ENCODE results near the gene GABRR2.

GRCh38 chr6:89361171-89361570, 46.1 kb upstream of the GABRR2 start:
- TF ChIP-seq, protein P1, sequence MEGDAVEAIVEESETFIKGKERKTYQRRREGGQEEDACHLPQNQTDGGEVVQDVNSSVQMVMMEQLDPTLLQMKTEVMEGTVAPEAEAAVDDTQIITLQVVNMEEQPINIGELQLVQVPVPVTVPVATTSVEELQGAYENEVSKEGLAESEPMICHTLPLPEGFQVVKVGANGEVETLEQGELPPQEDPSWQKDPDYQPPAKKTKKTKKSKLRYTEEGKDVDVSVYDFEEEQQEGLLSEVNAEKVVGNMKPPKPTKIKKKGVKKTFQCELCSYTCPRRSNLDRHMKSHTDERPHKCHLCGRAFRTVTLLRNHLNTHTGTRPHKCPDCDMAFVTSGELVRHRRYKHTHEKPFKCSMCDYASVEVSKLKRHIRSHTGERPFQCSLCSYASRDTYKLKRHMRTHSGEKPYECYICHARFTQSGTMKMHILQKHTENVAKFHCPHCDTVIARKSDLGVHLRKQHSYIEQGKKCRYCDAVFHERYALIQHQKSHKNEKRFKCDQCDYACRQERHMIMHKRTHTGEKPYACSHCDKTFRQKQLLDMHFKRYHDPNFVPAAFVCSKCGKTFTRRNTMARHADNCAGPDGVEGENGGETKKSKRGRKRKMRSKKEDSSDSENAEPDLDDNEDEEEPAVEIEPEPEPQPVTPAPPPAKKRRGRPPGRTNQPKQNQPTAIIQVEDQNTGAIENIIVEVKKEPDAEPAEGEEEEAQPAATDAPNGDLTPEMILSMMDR (IDR thresholded peaks at IDR 0.05; ENCODE audit: low read length): no peak
- no peak for TF ChIP-seq EZH2 (IDR thresholded peaks at IDR 0.05; ENCODE audit: borderline replicate concordance, low read length)

Measured in OCI-LY1 (cell line).